Liver (tissue), 9 donors: ENCODE data around the gene CFAP97D2. TPM values are rescaled to one million over a fixed set of nuclear protein-coding genes. Genes with fewer than 3 reads are reported as not detected.
"Not testable (repeated sequence)": the region's sequence is repeated elsewhere in the genome, so short reads cannot be mapped to it uniquely, and the experiment has no call there.

Experiments
- DNase-seq: peaks from one replicate; pipeline ENCODE4 v3.0.0-alpha.2; 2017; ENCODE audit warnings: low spot score
- H3K27ac ChIP-seq, 2 donors: one replicate each; pipeline ENCODE4 v1.7.0; 2013; ENCODE audit warnings: inconsistent platforms in 2 of 2, low read length in 2 of 2, control low read depth in 1 of 2, low read depth in 1 of 2, mild to moderate bottlenecking in 1 of 2
- H3K27me3 ChIP-seq, 4 donors: one replicate each; pipeline versions ENCODE4 v1.6.1 to v1.7.0; 2013; ENCODE audit warnings: low read length in 3 of 4, inconsistent platforms in 1 of 4, mild to moderate bottlenecking in 1 of 4, moderate library complexity in 1 of 4; ENCODE audit not compliant: control insufficient read depth in 4 of 4, insufficient read depth in 4 of 4
- H3K36me3 ChIP-seq, 4 donors: one replicate each; pipeline versions ENCODE4 v1.6.1 to v1.7.0; 2013; ENCODE audit warnings: low read length in 3 of 4, mild to moderate bottlenecking in 3 of 4, low read depth in 1 of 4, moderate library complexity in 1 of 4; ENCODE audit not compliant: control insufficient read depth in 4 of 4, insufficient read depth in 3 of 4
- H3K4me1 ChIP-seq, 4 donors: one replicate each; pipeline versions ENCODE4 v1.6.1 to v1.7.0; 2013; ENCODE audit warnings: low read length in 3 of 4, mild to moderate bottlenecking in 3 of 4, moderate library complexity in 1 of 4; ENCODE audit not compliant: control insufficient read depth in 4 of 4, insufficient read depth in 4 of 4
- H3K4me3 ChIP-seq, 3 donors: one replicate each; pipeline versions ENCODE4 v1.6.1 to v1.7.0; 2013; ENCODE audit warnings: low read length in 3 of 3, control low read depth in 1 of 3, low read depth in 1 of 3, mild to moderate bottlenecking in 1 of 3
- H3K9ac ChIP-seq, 2 donors: one replicate each; pipeline ENCODE4 v1.7.0; 2013; ENCODE audit warnings: low read length in 2 of 2, mild to moderate bottlenecking in 2 of 2, moderate library complexity in 2 of 2, control low read depth in 1 of 2, low read depth in 1 of 2
- H3K9me3 ChIP-seq, 4 donors: one replicate each; pipeline versions ENCODE4 v1.6.1 to v1.7.0; 2013; ENCODE audit warnings: low read length in 3 of 4; ENCODE audit not compliant: control insufficient read depth in 4 of 4
- EGR1 ChIP-seq, 2 donors: IDR thresholded peaks; 2 replicates each; pipeline ENCODE4 v1.6.1; 2016 to 2018; ENCODE audit warnings: antibody characterized with exemption in 2 of 2, low read depth in 2 of 2
- FOXA1 ChIP-seq: IDR thresholded peaks from 2 replicates; pipeline ENCODE4 v1.6.1; 2016; ENCODE audit warnings: antibody characterized with exemption
- FOXA2 ChIP-seq: IDR thresholded peaks from 2 replicates; pipeline ENCODE4 v1.6.1; 2016; ENCODE audit warnings: antibody characterized with exemption
- GABPA ChIP-seq, 2 donors: IDR thresholded peaks in 1 of 2; conservative IDR thresholded peaks in 1 of 2; 2 replicates each; pipeline ENCODE4 v1.6.1; 2016; ENCODE audit warnings: antibody characterized with exemption in 2 of 2, mild to moderate bottlenecking in 1 of 2, moderate library complexity in 1 of 2
- HNF4A ChIP-seq, 2 donors: conservative IDR thresholded peaks; 2 replicates each; pipeline ENCODE4 v1.6.1; 2016; ENCODE audit warnings: antibody characterized with exemption in 2 of 2, mild to moderate bottlenecking in 2 of 2
- HNF4G ChIP-seq: IDR thresholded peaks from 2 replicates; pipeline ENCODE4 v1.6.1; 2016; ENCODE audit warnings: antibody characterized with exemption
- JUND ChIP-seq, 2 donors: IDR thresholded peaks; 2 replicates each; pipeline ENCODE4 v1.6.1; 2016; ENCODE audit warnings: antibody characterized with exemption in 2 of 2
- NR2F2 ChIP-seq: IDR thresholded peaks from 2 replicates; pipeline ENCODE4 v1.6.1; 2016; ENCODE audit warnings: antibody characterized with exemption
- RAD21 ChIP-seq, 2 donors: IDR thresholded peaks; 2 replicates each; pipeline ENCODE4 v1.6.1; 2016; ENCODE audit warnings: antibody characterized with exemption in 2 of 2, mild to moderate bottlenecking in 2 of 2
- RXRA ChIP-seq, 2 donors: IDR thresholded peaks; 2 replicates each; pipeline ENCODE4 v1.6.1; 2017 to 2018; ENCODE audit warnings: antibody characterized with exemption in 2 of 2, mild to moderate bottlenecking in 1 of 2
- SP1 ChIP-seq: IDR thresholded peaks from 2 replicates; pipeline ENCODE4 v1.6.1; 2018; ENCODE audit warnings: antibody characterized with exemption, mild to moderate bottlenecking
- TAF1 ChIP-seq: conservative IDR thresholded peaks from 2 replicates; pipeline ENCODE4 v1.6.1; 2016; ENCODE audit warnings: antibody characterized with exemption, mild to moderate bottlenecking
- YY1 ChIP-seq: IDR thresholded peaks from 2 replicates; pipeline ENCODE4 v1.6.1; 2016; ENCODE audit warnings: antibody characterized with exemption, mild to moderate bottlenecking
- WGBS: extraction: QIAGEN DNeasy Blood & Tissue Kit; methylation state at CpG from one replicate; pipeline ENCODE4 v1.1.7; 2013; 5-methylcytosine and 5-hydroxymethylcytosine counted together
- polyA plus RNA-seq, 2 donors: library from polyadenylated mRNA; stranded (reverse) in 1 of 2; unstranded in 1 of 2; fragments of 200-250 nt in 1 of 2; fragments of >200 nt in 1 of 2; fragmentation: Nextera tagmentation in 1 of 2; extraction: Ambion mirVana in 1 of 2; gene quantifications; one replicate each; pipeline versions ENCODE4 v1.2.1 to v1.2.3, GENCODE V29; 2013 to 2015
- total RNA-seq, 2 donors: library from RNA; depleted of rRNA; stranded (reverse); fragments of >200 nt; gene quantifications; one replicate each; pipeline ENCODE4 v1.2.3, GENCODE V29; 2014
- TF ChIP-seq, protein P1 (sequence below): IDR thresholded peaks from 2 replicates; pipeline ENCODE4 v1.6.1; 2016; ENCODE audit warnings: antibody characterized with exemption
- TF ChIP-seq, protein P2 (sequence below): IDR thresholded peaks from 2 replicates; pipeline ENCODE4 v1.6.1; 2016; ENCODE audit warnings: antibody characterized with exemption
- TF ChIP-seq, protein P3 (sequence below): fragments of 150-350 bp; IDR thresholded peaks from 2 replicates; pipeline ENCODE4 v1.5.1; 2017; ENCODE audit warnings: improper control_type of control experiment, low read depth, low read length; ENCODE audit not compliant: missing input control
- TF ChIP-seq, protein P4 (sequence below): IDR thresholded peaks from 2 replicates; pipeline ENCODE4 v1.6.1; 2016; ENCODE audit warnings: antibody characterized with exemption
- TF ChIP-seq, protein P5 (sequence below): IDR thresholded peaks from 2 replicates; pipeline ENCODE4 v1.6.1; 2016; ENCODE audit warnings: antibody characterized with exemption, mild to moderate bottlenecking
- donor health status: healthy.
- donor health status: healthy.
- donor health status: healthy.
- donor health status: healthy.
- donor health status: healthy.

CFAP97D2 gene
- total and polyA plus RNA-seq, 4 donors, result not detected

DNA sequence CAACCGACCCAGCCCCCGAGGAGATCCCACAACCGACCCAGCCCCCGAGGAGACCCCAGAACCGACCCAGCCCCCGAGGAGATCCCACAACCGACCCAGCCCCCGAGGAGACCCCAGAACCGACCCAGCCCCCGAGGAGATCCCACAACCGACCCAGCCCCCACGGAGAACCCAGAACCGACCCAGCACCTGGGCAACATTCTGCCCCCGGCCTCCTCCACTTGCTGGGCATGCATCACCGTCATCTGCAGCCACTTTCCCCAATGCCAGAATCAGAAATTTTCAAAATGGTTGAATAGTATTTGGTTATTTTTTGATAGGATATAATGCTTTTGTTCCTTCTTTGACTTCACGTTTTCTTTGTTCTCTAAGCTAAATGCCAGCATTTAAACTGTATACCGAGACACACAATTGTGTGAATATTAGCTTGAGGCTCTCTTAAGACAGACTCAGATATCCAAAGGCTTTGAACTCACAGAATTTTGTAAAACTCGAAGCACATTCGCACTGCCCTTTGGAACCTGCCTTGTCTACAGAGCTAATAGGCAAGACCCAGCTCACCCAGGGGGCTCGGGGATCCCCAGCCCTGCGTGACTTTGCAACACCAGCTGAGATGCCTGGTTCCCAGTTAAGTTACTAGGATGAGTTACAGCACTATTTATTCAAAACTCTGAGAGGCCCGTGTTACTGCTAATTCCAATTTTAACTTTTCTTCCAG, 31.1 kb upstream of the CFAP97D2 start:
- H3K27ac ChIP-seq, result no peak overlapping the region
- no peaks in the 10 kb centered on the region for H3K27me3 ChIP-seq
- no peak for DNase-seq
- H3K4me1 ChIP-seq, result peaks cover 0 to 4% (median 0%) of the 10 kb centered on the region in 4 donors
- WGBS, result 70% methylated on average over 22 of the region's 22 CpGs
- no peaks in the 10 kb centered on the region for H3K36me3 ChIP-seq
- H3K9me3 ChIP-seq, result no peaks in the 10 kb centered on the region
- TF ChIP-seq, protein P1, sequence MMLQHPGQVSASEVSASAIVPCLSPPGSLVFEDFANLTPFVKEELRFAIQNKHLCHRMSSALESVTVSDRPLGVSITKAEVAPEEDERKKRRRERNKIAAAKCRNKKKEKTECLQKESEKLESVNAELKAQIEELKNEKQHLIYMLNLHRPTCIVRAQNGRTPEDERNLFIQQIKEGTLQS, result no peak
- TF ChIP-seq, protein P2, sequence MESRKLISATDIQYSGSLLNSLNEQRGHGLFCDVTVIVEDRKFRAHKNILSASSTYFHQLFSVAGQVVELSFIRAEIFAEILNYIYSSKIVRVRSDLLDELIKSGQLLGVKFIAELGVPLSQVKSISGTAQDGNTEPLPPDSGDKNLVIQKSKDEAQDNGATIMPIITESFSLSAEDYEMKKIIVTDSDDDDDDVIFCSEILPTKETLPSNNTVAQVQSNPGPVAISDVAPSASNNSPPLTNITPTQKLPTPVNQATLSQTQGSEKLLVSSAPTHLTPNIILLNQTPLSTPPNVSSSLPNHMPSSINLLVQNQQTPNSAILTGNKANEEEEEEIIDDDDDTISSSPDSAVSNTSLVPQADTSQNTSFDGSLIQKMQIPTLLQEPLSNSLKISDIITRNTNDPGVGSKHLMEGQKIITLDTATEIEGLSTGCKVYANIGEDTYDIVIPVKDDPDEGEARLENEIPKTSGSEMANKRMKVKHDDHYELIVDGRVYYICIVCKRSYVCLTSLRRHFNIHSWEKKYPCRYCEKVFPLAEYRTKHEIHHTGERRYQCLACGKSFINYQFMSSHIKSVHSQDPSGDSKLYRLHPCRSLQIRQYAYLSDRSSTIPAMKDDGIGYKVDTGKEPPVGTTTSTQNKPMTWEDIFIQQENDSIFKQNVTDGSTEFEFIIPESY, result no peak
- H3K9ac ChIP-seq, result no peak overlapping the region
- H3K4me3 ChIP-seq, result no peak overlapping the region

DNA sequence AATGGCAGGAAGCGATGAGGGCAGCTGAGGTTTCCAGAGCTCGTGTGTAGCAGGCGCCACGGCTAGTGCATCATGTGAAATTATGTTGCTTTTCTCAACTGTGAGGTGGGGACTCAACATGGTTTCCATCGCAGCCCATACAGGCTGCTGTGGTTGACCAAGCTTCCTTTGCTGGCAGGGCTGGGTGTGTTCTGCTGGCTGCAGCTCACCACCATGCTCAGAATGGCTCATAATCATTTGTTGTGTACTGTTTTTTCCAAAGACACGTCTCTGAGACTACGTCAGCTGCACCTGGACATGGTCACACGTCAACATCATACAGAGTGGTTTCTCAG, 30.6 kb upstream of the CFAP97D2 start:
- 68% methylated on average over 8 of the region's 8 CpGs for WGBS
- Histone ChIP-seq H3K9ac (no peak overlapping the region), H3K27ac (no peak overlapping the region), H3K27me3 (no peaks in the 10 kb centered on the region), H3K36me3 (no peaks in the 10 kb centered on the region), H3K4me3 (no peak overlapping the region), H3K9me3 (no peaks in the 10 kb centered on the region), H3K4me1 (peaks cover 0 to 4% (median 0%) of the 10 kb centered on the region in 4 donors)
- TF ChIP-seq SP1 (no peak), YY1 (no peak), JUND (IDR thresholded peaks at IDR 0.05) (no peak), HNF4G (no peak), TAF1 (no peak), FOXA2 (no peak), NR2F2 (no peak), HNF4A (conservative IDR thresholded peaks at IDR 0.05) (no peak), RXRA (IDR thresholded peaks at IDR 0.05) (no peak), EGR1 (IDR thresholded peaks at IDR 0.05; ENCODE audit: low read depth in 2 of 2) (no peak), RAD21 (IDR thresholded peaks at IDR 0.05) (no peak), FOXA1 (no peak), GABPA (IDR thresholded peaks at IDR 0.05 in 1 of 2, conservative IDR thresholded peaks at IDR 0.05 in 1 of 2) (no peak)
- TF ChIP-seq, protein P3, sequence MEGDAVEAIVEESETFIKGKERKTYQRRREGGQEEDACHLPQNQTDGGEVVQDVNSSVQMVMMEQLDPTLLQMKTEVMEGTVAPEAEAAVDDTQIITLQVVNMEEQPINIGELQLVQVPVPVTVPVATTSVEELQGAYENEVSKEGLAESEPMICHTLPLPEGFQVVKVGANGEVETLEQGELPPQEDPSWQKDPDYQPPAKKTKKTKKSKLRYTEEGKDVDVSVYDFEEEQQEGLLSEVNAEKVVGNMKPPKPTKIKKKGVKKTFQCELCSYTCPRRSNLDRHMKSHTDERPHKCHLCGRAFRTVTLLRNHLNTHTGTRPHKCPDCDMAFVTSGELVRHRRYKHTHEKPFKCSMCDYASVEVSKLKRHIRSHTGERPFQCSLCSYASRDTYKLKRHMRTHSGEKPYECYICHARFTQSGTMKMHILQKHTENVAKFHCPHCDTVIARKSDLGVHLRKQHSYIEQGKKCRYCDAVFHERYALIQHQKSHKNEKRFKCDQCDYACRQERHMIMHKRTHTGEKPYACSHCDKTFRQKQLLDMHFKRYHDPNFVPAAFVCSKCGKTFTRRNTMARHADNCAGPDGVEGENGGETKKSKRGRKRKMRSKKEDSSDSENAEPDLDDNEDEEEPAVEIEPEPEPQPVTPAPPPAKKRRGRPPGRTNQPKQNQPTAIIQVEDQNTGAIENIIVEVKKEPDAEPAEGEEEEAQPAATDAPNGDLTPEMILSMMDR, result no peak
- TF ChIP-seq, protein P1, result no peak
- TF ChIP-seq, protein P4, sequence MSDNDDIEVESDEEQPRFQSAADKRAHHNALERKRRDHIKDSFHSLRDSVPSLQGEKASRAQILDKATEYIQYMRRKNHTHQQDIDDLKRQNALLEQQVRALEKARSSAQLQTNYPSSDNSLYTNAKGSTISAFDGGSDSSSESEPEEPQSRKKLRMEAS, result no peak
- TF ChIP-seq, protein P2, result no peak
- TF ChIP-seq, protein P5, sequence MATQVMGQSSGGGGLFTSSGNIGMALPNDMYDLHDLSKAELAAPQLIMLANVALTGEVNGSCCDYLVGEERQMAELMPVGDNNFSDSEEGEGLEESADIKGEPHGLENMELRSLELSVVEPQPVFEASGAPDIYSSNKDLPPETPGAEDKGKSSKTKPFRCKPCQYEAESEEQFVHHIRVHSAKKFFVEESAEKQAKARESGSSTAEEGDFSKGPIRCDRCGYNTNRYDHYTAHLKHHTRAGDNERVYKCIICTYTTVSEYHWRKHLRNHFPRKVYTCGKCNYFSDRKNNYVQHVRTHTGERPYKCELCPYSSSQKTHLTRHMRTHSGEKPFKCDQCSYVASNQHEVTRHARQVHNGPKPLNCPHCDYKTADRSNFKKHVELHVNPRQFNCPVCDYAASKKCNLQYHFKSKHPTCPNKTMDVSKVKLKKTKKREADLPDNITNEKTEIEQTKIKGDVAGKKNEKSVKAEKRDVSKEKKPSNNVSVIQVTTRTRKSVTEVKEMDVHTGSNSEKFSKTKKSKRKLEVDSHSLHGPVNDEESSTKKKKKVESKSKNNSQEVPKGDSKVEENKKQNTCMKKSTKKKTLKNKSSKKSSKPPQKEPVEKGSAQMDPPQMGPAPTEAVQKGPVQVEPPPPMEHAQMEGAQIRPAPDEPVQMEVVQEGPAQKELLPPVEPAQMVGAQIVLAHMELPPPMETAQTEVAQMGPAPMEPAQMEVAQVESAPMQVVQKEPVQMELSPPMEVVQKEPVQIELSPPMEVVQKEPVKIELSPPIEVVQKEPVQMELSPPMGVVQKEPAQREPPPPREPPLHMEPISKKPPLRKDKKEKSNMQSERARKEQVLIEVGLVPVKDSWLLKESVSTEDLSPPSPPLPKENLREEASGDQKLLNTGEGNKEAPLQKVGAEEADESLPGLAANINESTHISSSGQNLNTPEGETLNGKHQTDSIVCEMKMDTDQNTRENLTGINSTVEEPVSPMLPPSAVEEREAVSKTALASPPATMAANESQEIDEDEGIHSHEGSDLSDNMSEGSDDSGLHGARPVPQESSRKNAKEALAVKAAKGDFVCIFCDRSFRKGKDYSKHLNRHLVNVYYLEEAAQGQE, result no peak
- DNase-seq, result peak; percentile 27

DNA sequence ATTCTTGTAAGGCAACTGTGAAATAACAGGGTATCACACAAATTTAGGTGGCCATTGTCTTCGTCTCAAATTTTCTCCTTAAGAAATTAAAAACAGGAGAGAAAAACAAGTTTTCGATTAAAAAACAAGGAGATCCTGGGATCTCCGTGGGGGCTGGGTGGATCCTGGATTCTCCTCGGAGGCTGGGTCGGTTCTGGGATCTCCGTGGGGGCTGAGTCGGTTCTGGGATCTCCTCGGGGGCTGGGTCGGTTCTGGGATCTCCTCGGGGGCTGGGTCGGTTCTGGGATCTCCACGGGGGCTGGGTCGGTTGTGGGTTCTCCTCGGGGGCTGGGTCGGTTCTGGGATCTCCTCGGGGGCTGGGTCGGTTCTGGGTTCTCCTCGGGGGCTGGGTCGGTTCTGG, 30.2 kb upstream of the CFAP97D2 start:
- DNase-seq, H3K27me3 ChIP-seq, H3K36me3 ChIP-seq, H3K27ac ChIP-seq, H3K4me3 ChIP-seq, H3K9me3 ChIP-seq, H3K4me1 ChIP-seq, H3K9ac ChIP-seq: not testable (repeated sequence)
- WGBS, result 84% methylated on average over 19 of the region's 19 CpGs
